Amygdala (tissue), 56 donors: ENCODE measurements around the gene MED31.
"Not testable (repeated sequence)": the region's sequence is repeated elsewhere in the genome, so short reads cannot be mapped to it uniquely, and the experiment has no call there.

Experiments
- DNase-seq, 56 donors: peaks; one replicate each; lab custom pipeline; 2025; lab: John Stamatoyannopoulos, UW

MED31 gene

DNA sequence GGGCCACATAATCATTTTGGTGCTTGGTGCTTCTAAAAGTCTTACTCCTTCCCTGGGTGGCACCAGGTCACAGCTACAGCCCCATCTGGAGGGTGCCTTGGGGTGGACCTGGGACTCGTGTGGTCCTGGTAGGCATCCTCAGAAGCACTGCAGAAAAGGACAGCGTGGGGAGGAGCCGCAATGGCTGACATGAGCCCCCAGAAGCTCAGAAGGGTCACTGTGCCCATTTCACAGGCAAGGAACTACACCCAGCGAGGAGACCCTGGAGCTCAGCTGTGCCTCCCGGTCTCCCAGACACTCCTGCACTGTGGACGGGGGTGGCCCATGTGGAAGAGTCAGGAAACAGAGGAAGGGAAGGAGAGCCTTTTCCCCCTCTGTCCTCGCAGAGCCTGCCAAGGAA is 26.5 kb upstream of the MED31 start:
- no peak for DNase-seq

DNA sequence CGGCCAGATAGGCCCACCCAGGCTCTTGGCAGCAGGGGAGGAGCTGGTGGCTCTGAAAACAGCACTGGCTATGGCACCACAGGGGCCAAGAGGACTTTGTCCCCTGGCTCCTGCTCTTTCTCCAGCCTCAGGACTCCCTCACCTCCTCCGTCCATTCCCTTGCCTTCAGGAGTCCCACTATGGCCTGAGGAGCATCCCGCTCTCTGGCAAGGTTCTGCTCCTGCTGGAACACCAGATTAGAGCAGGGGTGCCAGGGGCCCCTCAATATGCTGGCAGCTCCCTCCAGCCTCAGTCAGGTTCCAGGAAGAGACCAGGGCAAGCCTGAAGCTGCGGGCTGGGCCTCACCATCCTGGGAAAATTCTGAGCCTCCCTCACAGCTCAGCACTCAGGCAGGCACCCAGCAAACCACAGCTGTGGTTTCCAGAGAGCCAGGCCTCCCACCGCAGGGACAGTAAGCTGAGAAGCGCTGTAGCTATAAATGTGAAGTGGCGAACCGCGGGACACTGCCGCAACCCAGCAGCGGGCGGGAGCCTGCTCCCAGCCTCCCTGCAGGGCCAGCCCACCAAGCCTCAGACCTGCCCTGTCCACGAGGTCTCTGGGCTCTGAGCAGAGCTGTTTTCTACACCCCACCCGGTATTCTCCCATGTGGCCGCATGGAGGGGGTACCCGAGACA is 25.9 kb upstream of the MED31 start:
- DNase-seq, result no peak

- DNase-seq, result no peak
Measured at GRCh38 chr17:6676802-6677157, 25.4 kb upstream of the MED31 start.

DNA sequence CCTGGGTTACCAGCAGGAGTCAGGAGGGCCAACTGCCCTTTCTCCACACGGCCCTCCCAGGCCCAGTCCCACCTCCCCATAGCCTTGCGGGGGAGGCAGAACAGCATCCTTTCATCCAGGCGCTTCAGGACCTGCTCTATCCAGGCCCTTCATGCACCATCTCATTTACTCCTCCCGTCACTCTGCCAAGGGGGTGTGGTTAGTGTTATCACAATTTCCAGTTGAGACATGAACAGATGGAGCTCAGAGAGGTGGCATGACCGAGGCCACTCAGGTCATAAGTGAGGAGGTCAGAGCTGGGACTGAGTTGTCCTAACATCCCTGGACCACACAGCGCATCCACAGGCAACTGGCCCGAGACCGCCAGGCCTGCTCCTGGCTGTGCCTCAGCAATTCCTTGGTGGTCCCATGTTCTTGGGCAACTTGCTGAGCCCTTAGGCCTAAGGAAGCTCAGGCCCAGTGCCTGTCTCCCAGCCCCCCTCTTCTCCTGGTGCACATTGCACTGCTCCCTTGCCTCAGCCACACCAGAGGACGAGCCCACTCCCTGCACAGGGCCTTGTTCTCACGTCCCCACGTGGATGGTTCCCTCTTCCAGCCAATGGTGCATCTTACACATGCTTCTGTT is 23.9 kb upstream of the MED31 start:
- DNase-seq, result no peak

GRCh38 chr17:6674586-6674985 is 23.2 kb upstream of the MED31 start:
- no peak for DNase-seq

DNA sequence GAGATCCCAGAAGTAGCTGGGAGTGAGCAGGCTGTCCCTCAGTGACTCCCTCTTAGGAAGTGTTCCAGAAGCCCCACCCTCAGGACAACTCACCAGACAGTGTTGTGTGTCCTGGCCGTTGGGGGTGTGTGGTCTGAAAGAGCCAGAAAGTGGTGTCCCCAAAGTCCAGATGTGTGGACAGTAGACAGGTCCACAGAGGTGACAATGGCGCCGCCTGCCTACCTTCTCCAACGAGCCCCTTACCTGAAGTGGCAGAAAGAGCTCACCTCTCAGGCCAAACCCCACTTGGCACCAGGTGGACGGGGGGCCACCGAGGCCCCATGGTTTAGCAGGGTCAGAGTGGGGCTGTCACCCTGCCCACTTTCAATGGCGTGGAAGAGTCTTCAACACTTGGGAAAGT is 20.0 kb upstream of the MED31 start:
- DNase-seq, result no peak

DNA sequence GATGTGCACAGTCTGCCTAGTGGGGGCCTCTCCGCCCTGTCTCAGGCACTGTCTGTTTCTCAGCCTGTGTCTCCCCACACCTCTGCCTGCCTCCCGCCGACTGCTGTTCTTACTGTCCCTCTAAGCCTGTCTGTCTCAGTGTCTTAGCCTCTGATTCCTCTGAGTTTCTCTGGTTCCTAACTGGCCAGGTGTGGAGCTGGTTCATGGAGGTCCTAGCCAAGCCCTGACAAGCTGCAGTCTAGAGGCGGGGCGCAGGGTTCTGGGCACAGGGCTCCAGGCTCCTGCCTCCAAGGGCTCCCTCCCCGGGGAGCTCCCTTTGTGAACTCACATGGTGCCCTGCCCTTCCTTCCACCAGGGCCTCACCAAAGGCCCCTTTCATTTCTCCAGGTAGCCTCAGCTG is 19.6 kb upstream of the MED31 start:
- no peak for DNase-seq

DNA sequence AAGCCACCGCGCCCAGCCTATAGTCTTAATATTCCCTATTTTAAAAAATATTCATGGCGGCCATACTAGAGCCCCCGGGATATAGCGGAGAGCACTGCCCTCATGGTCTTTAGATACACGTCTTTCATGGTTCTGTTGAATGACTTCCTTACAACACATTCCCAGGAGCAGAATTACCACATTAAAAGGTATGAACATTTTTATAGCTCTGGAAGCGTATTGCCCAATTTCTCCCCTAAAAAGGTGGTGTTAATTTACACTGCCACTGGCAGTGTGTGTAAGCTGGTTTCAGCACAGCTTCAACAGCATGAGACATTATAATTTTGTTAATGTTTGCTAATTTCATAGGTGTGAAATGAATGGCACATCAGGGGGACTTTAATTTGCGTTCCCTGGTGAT is 19.2 kb upstream of the MED31 start:
- DNase-seq, result no peak

GRCh38 chr17:6669479-6670212 is 18.2 kb upstream of the MED31 start:
- no peak for DNase-seq

- DNase-seq, result no peak
Measured at GRCh38 chr17:6668727-6669425, 17.5 kb upstream of the MED31 start.

- DNase-seq, result no peak
Measured at GRCh38 chr17:6668219-6668618, 16.8 kb upstream of the MED31 start.

- no peak for DNase-seq
Measured at GRCh38 chr17:6667516-6667915, 16.1 kb upstream of the MED31 start.

DNA sequence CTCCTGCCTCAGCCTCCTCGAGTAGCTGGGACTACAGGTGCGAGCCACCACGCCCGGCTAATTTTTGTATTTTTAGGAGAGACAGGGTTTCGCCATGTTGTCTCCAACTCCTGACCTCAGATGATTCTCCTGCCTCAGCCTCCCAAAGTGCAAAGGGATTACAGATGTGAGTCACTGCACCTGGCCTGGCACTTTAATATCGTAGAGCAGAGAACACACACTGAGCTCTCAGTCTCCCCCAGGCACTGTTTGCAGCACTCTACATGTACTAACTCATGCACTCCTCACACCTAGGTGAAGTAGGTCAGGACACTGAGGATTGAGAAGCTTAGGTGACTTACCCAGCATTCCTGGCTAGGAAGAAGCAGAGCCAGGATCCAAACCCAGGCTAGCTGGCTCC is 15.2 kb upstream of the MED31 start:
- DNase-seq, result no peak

- DNase-seq, result peak in 50 of 56 donors; percentile 2 to 79 (median 45)
Measured at GRCh38 chr17:6666077-6666521, 14.7 kb upstream of the MED31 start.

DNA sequence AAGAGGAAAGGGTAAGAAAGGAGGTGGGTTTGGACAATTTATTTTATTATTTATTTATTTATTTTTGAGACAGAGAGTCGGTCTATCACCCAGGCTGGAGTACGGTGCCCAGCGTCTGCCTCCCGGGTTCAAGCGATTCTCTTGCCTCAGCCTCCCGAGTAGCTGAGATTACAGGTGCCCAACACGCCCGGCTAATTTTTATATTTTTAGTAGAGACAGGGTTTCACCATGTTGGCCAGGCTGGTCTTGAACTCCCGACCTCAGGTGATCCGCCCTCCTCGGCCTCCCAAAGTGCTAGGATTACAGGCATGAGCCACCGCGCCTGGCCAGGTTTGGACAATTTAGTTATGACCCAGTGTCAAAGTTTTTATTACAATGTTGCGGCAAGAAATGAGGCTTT is 11.8 kb upstream of the MED31 start:
- not testable (repeated sequence) for DNase-seq

DNA sequence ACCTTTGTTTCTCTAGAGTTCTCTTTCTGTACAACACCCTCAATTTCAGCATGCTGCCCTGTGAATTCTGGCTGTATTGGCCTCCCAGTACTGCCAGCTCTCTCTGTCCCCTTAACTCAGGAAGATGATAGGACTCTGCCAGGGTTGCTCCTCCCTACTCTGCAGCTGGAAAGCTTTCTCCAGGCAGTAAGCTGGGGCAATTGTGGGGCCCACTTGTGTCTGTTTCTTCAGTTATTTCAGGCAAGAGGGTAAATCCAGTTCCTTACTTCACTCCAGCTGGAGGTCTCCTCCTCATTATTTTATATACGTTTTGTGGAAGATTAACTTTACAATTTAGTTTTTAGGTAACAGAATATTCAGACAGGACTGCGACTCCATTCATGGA is 10.1 kb upstream of the MED31 start:
- DNase-seq, result no peak

GRCh38 chr17:6660805-6661463 is 9.5 kb upstream of the MED31 start:
- peak in 1 of 56 donors; percentile 33 for DNase-seq

- no peak for DNase-seq
Measured at GRCh38 chr17:6660101-6660500, 8.7 kb upstream of the MED31 start.

DNA sequence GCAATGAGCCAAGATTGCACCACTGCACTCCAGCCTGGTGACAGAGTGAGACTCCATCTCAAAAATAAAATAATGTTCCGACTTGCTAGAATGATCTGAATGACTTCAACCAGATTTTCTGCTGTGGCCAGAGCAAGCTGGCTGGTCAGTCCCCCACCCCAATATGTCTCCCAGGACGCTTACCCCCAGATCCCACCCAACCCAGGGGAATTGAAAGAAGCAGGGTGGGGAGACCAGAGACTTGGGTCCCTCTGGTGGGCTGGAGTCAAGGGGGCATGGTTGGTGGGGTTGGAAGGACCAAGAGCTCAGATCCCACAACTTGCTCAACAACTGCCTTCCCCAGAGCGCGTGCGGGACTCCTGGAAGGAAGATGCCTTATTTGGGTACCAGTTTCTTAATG is 7.0 kb upstream of the MED31 start:
- not testable (repeated sequence) for DNase-seq

- DNase-seq, result no peak
Measured at GRCh38 chr17:6657633-6658287, 6.4 kb upstream of the MED31 start.
